Suprapubic skin (tissue), 4 donors: ENCODE data around the gene HRCT1.

ENCODE experiments used
- CTCF ChIP-seq, 2 donors: fragments of 200-600 bp in 1 of 2; fragments of 450-650 bp in 1 of 2; sonication (generic) in 1 of 2; IDR thresholded peaks; one replicate each; pipeline ENCODE4 v1.5.1; 2016 to 2019; ENCODE audit warnings: antibody characterized with exemption in 2 of 2, mild to moderate bottlenecking in 1 of 2, moderate library complexity in 1 of 2
- EP300 ChIP-seq: sonication (generic); formaldehyde crosslinking; IDR thresholded peaks from one replicate; pipeline ENCODE4 v1.6.1; 2017; ENCODE audit warnings: antibody characterized with exemption
- POLR2A ChIP-seq, 2 donors: fragments of 450-650 bp; IDR thresholded peaks; one replicate each; pipeline ENCODE4 v1.6.1; 2017; ENCODE audit warnings: antibody characterized with exemption in 2 of 2, mild to moderate bottlenecking in 2 of 2, moderate library complexity in 2 of 2
- POLR2AphosphoS5 ChIP-seq, 3 donors: sonication (generic); formaldehyde crosslinking; IDR thresholded peaks; one replicate each; pipeline ENCODE4 v1.6.1; 2017; ENCODE audit warnings: antibody characterized with exemption in 3 of 3

- TF ChIP-seq POLR2A (IDR thresholded peaks at IDR 0.05) (no peak), CTCF (IDR thresholded peaks at IDR 0.05) (no peak), POLR2AphosphoS5 (IDR thresholded peaks at IDR 0.05) (no peak), EP300 (no peak)
Observed at GRCh38 chr9:35918780-35919179, 12.8 kb downstream of the HRCT1 start.
